HEK293 (cell line): Measurements from ENCODE around the gene SCAMP2.

Source experiments
- CTCF ChIA-PET: fragments of 350-600 bp; formaldehyde crosslinking; extraction: SDS; loops from one replicate; lab custom pipeline; 2021; ENCODE audit warnings: antibody characterized with exemption; lab: Yijun Ruan, JAX
- POLR2A ChIA-PET: fragments of 300-600 bp; formaldehyde crosslinking; extraction: SDS; loops from one replicate; lab custom pipeline; 2020; ENCODE audit warnings: antibody characterized with exemption, inconsistent platforms; lab: Yijun Ruan, JAX
- H3K27ac ChIP-seq: fragments of 200-500 bp; sonication (Bioruptor generic); 2 replicates; pipeline ENCODE4 v1.5.1; 2014; ENCODE audit warnings: low read depth, low read length, control low read depth, inconsistent platforms; ENCODE audit errors: extremely low read depth
- H3K36me3 ChIP-seq, 2 experiments: fragments of 200-500 bp in 1 of 2; sonication (Bioruptor generic) in 1 of 2; 1 replicate in 1 of 2; 2 replicates in 1 of 2; pipeline ENCODE4 v1.5.1; 2014 to 2017; ENCODE audit warnings: inconsistent platforms in 2 of 2, low read length in 2 of 2; ENCODE audit not compliant: control insufficient read depth in 2 of 2, insufficient read depth in 1 of 2
- H3K4me1 ChIP-seq: fragments of 200-500 bp; sonication (Bioruptor generic); 2 replicates; pipeline ENCODE4 v1.5.1; 2014; ENCODE audit warnings: mild to moderate bottlenecking, low read length, inconsistent platforms; ENCODE audit not compliant: control insufficient read depth, insufficient read depth
- H3K4me3 ChIP-seq: 2 replicates; pipeline ENCODE4 v1.5.1; 2011; ENCODE audit warnings: low read depth, mild to moderate bottlenecking, control low read depth, low read length, moderate library complexity
- H3K9me3 ChIP-seq: fragments of 200-500 bp; sonication (Bioruptor generic); 2 replicates; pipeline ENCODE4 v1.5.1; 2014; ENCODE audit warnings: low read depth, low read length, inconsistent platforms; ENCODE audit not compliant: control insufficient read depth, insufficient read depth
- GLI4 ChIP-seq: fragments of 450-650 bp; formaldehyde crosslinking; IDR thresholded peaks from 2 replicates; pipeline ENCODE4 v1.5.1; 2016; ENCODE audit warnings: missing biosample characterization, missing genetic modification characterization
- IKZF3 ChIP-seq: fragments of 450-650 bp; IDR thresholded peaks from 2 replicates; pipeline ENCODE4 v1.5.0; 2018; ENCODE audit warnings: missing biosample characterization, mild to moderate bottlenecking, missing genetic modification characterization, moderate library complexity
- KLF1 ChIP-seq: fragments of 450-650 bp; formaldehyde crosslinking; IDR thresholded peaks from 2 replicates; pipeline ENCODE4 v1.5.1; 2016; ENCODE audit warnings: missing biosample characterization, missing genetic modification characterization
- KLF10 ChIP-seq: fragments of 450-650 bp; IDR thresholded peaks from 2 replicates; pipeline ENCODE4 v1.5.1; 2018; ENCODE audit warnings: missing biosample characterization, mild to moderate bottlenecking, missing genetic modification characterization
- TCF7L2 ChIP-seq: IDR thresholded peaks from 2 replicates; pipeline ENCODE4 v1.6.1; 2011; ENCODE audit warnings: low read depth, mild to moderate bottlenecking, inconsistent platforms, low read length, moderate library complexity, borderline replicate concordance
- ZBTB21 ChIP-seq: fragments of 450-650 bp; formaldehyde crosslinking; IDR thresholded peaks from 2 replicates; pipeline ENCODE4 v1.5.1; 2017; ENCODE audit warnings: missing biosample characterization, missing genetic modification characterization
- ZNF155 ChIP-seq: fragments of 450-650 bp; formaldehyde crosslinking; IDR thresholded peaks from 2 replicates; pipeline ENCODE4 v1.5.1; 2016; ENCODE audit warnings: missing biosample characterization, missing genetic modification characterization
- ZNF157 ChIP-seq: fragments of 450-650 bp; formaldehyde crosslinking; IDR thresholded peaks from 2 replicates; pipeline ENCODE4 v1.5.1; 2016; ENCODE audit warnings: missing biosample characterization, missing genetic modification characterization
- ZNF350 ChIP-seq: fragments of 450-650 bp; formaldehyde crosslinking; IDR thresholded peaks from 2 replicates; pipeline ENCODE4 v1.5.0; 2017; ENCODE audit warnings: missing biosample characterization, mild to moderate bottlenecking, missing genetic modification characterization
- ZNF404 ChIP-seq: fragments of 450-650 bp; formaldehyde crosslinking; IDR thresholded peaks from 2 replicates; pipeline ENCODE4 v1.5.1; 2017; ENCODE audit warnings: missing biosample characterization, missing genetic modification characterization
- ZNF514 ChIP-seq: fragments of 450-650 bp; formaldehyde crosslinking; IDR thresholded peaks from 2 replicates; pipeline ENCODE4 v1.5.1; 2016; ENCODE audit warnings: missing biosample characterization, missing genetic modification characterization
- ZNF623 ChIP-seq: fragments of 450-650 bp; formaldehyde crosslinking; IDR thresholded peaks from 2 replicates; pipeline ENCODE4 v1.5.1; 2016; ENCODE audit warnings: missing biosample characterization, missing genetic modification characterization
- TF ChIP-seq, protein P1 (sequence below): fragments of 450-650 bp; formaldehyde crosslinking; IDR thresholded peaks from 2 replicates; pipeline ENCODE4 v1.5.1; 2017; ENCODE audit warnings: missing biosample characterization, missing genetic modification characterization
- TF ChIP-seq, protein P2 (sequence below): fragments of 450-650 bp; formaldehyde crosslinking; IDR thresholded peaks from 2 replicates; pipeline ENCODE4 v1.5.1; 2016; ENCODE audit warnings: missing biosample characterization, missing genetic modification characterization
- TF ChIP-seq, protein P3 (sequence below): fragments of 450-650 bp; formaldehyde crosslinking; IDR thresholded peaks from 2 replicates; pipeline ENCODE4 v1.5.1; 2016; ENCODE audit warnings: missing biosample characterization, missing genetic modification characterization
- TF ChIP-seq, protein P4 (sequence below): fragments of 450-650 bp; formaldehyde crosslinking; IDR thresholded peaks from 2 replicates; pipeline ENCODE4 v1.5.1; 2017; ENCODE audit warnings: missing biosample characterization, missing genetic modification characterization
- TF ChIP-seq, protein P5 (sequence below): fragments of 450-650 bp; formaldehyde crosslinking; IDR thresholded peaks from 2 replicates; pipeline ENCODE4 v1.5.1; 2016; ENCODE audit warnings: missing biosample characterization, missing genetic modification characterization
- TF ChIP-seq, protein P6 (sequence below): fragments of 450-650 bp; formaldehyde crosslinking; IDR thresholded peaks from 2 replicates; pipeline ENCODE4 v1.5.1; 2017; ENCODE audit warnings: missing biosample characterization, missing genetic modification characterization

SCAMP2 gene

DNA sequence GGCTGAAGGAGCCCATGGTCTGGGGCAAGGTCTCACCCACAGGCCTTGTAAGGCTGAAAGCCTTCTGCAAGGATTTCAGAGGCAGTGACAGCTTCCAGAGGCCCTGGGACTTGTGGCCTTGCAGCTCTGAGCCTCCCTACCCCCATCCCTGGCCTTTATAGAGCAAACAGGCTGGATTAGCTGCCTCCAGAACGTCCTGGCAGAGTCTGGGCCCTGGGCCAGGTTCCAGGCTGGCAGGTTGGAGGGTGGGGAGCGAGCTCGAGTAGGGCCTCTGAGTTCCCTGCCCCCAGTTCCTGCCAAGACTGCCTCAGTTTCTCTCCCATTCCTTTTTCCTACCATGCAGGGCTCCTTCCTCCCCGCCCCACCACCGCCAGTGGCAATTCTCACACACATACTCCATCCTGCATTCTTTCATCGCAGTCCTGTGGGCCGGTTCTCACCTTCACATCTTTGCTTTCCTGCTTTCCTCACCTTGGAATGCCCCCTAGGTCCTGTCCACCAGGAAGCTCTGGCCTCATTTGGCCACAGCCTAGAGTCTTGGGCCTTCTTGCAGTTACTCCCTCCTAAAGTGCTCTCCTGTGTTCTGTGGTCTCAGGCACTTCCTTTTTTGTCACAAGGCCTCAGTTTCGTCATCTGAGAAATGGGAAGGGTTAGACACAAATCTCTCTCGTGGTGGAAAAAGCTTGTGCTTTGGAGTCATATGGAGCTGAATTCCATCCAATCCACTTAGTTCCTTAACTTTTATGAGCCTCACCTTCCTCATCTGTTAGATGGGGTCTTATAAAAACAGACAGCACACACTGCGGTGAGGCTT, 57.8 kb downstream of the SCAMP2 start (continued):
- TF ChIP-seq, protein P1, sequence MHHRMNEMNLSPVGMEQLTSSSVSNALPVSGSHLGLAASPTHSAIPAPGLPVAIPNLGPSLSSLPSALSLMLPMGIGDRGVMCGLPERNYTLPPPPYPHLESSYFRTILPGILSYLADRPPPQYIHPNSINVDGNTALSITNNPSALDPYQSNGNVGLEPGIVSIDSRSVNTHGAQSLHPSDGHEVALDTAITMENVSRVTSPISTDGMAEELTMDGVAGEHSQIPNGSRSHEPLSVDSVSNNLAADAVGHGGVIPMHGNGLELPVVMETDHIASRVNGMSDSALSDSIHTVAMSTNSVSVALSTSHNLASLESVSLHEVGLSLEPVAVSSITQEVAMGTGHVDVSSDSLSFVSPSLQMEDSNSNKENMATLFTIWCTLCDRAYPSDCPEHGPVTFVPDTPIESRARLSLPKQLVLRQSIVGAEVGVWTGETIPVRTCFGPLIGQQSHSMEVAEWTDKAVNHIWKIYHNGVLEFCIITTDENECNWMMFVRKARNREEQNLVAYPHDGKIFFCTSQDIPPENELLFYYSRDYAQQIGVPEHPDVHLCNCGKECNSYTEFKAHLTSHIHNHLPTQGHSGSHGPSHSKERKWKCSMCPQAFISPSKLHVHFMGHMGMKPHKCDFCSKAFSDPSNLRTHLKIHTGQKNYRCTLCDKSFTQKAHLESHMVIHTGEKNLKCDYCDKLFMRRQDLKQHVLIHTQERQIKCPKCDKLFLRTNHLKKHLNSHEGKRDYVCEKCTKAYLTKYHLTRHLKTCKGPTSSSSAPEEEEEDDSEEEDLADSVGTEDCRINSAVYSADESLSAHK (tag by site-specific recombination) = no peak
- TF ChIP-seq TCF7L2 (no peak), IKZF3 (tag by site-specific recombination) (no peak), KLF10 (no peak)
- TF ChIP-seq, protein P2, sequence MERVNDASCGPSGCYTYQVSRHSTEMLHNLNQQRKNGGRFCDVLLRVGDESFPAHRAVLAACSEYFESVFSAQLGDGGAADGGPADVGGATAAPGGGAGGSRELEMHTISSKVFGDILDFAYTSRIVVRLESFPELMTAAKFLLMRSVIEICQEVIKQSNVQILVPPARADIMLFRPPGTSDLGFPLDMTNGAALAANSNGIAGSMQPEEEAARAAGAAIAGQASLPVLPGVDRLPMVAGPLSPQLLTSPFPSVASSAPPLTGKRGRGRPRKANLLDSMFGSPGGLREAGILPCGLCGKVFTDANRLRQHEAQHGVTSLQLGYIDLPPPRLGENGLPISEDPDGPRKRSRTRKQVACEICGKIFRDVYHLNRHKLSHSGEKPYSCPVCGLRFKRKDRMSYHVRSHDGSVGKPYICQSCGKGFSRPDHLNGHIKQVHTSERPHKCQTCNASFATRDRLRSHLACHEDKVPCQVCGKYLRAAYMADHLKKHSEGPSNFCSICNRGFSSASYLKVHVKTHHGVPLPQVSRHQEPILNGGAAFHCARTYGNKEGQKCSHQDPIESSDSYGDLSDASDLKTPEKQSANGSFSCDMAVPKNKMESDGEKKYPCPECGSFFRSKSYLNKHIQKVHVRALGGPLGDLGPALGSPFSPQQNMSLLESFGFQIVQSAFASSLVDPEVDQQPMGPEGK = 0 out of 2 replicates have a peak, but pooled peaks have one; percentile 22
- TF ChIP-seq, all 188 proteins: peak for 4

DNA sequence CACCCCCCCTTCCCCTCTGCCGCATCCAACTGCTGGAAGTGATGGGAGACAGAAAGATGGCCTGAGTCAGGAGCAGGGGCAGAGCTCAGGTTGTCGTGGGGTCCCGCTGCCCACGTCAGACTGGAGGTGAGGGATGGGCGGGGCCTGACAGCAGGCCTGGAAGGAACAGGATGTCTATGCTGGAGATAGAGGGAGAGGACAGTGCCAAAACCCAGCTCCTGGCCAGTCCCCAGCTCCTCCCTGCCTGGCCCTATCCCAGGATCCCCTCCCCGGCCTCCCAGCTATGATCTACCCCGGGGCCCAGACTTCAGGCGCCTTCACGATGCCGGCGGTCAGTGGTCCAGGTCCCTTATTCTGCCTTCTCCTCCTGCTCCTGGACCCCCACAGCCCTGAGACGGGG, 60.6 kb downstream of the SCAMP2 start, which contains the start of gene LMAN1L:
TSS of gene LMAN1L (plus strand) at position 303 of the 400 bp plus-strand sequence. CDS start at position 323, 20 bp downstream.
- ChIA-PET CTCF (interaction anchor here (0.8 to 7.1 kb wide), 2 partner anchors 21 to 42 kb away, joined by 4 to 65 read pairs; no protein-coding TSS in a partner anchor), POLR2A (interaction anchor here (0.6 kb wide), 1 partner anchor 13 kb away, joined by 3 read pairs; no protein-coding TSS in a partner anchor)
- no peak within 1 kb of the TSS for H3K4me3 ChIP-seq
- H3K27ac ChIP-seq = no peak within 1 kb of the TSS
- H3K9me3 ChIP-seq = no peaks in the 10 kb centered on the region
- no peaks in the 10 kb centered on the region for H3K36me3 ChIP-seq
- TF ChIP-seq, protein P3, sequence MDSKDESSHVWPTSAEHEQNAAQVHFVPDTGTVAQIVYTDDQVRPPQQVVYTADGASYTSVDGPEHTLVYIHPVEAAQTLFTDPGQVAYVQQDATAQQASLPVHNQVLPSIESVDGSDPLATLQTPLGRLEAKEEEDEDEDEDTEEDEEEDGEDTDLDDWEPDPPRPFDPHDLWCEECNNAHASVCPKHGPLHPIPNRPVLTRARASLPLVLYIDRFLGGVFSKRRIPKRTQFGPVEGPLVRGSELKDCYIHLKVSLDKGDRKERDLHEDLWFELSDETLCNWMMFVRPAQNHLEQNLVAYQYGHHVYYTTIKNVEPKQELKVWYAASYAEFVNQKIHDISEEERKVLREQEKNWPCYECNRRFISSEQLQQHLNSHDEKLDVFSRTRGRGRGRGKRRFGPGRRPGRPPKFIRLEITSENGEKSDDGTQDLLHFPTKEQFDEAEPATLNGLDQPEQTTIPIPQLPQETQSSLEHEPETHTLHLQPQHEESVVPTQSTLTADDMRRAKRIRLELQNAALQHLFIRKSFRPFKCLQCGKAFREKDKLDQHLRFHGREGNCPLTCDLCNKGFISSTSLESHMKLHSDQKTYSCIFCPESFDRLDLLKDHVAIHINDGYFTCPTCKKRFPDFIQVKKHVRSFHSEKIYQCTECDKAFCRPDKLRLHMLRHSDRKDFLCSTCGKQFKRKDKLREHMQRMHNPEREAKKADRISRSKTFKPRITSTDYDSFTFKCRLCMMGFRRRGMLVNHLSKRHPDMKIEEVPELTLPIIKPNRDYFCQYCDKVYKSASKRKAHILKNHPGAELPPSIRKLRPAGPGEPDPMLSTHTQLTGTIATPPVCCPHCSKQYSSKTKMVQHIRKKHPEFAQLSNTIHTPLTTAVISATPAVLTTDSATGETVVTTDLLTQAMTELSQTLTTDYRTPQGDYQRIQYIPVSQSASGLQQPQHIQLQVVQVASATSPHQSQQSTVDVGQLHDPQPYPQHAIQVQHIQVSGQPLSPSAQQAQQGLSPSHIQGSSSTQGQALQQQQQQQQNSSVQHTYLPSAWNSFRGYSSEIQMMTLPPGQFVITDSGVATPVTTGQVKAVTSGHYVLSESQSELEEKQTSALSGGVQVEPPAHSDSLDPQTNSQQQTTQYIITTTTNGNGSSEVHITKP (tag by site-specific recombination) = 0 out of 2 replicates have a peak, but pooled peaks have one; percentile 13
- TF ChIP-seq ZNF404 (tag by site-specific recombination) = no peak
- H3K4me1 ChIP-seq = no peaks in the 10 kb centered on the region

DNA sequence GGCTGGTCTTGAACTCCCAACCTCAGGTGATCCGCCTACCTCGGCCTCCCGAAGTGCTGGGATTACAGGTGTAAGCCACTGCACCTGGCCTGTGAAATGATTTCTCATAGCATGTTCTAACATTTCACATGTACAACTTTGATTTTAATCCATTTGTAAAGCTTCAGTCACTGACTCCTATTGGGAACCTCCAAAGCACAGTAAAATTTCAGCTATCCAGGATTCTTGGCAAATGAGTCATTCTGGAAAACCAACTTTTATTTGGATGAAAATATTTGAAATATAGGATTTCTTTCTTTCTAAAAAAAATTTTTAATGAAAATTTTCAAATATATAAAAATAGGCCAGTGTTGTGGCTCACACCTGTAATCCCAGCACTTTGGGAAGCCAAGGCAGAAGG, 63.2 kb downstream of the SCAMP2 start:
- Histone ChIP-seq H3K4me1 (no peaks in the 10 kb centered on the region), H3K27ac (no peak overlapping the region), H3K4me3 (no peak overlapping the region), H3K36me3 (no peaks in the 10 kb centered on the region; a peak in 1 of 3 replicates), H3K9me3 (no peaks in the 10 kb centered on the region)
- ChIA-PET CTCF (interaction anchor here (0.7 to 7.1 kb wide), 8 partner anchors 10 to 140 kb away, joined by 3 to 65 read pairs (median 4); no protein-coding TSS in a partner anchor), POLR2A (interaction anchor here (0.7 to 1.0 kb wide), 3 partner anchors 14 to 31 kb away, joined by 4 to 7 read pairs (median 4); no protein-coding TSS in a partner anchor)
- no peak for TF ChIP-seq ZNF514 (tag by site-specific recombination)
- TF ChIP-seq ZBTB21 (tag by site-specific recombination) = no peak
- TF ChIP-seq, protein P4, sequence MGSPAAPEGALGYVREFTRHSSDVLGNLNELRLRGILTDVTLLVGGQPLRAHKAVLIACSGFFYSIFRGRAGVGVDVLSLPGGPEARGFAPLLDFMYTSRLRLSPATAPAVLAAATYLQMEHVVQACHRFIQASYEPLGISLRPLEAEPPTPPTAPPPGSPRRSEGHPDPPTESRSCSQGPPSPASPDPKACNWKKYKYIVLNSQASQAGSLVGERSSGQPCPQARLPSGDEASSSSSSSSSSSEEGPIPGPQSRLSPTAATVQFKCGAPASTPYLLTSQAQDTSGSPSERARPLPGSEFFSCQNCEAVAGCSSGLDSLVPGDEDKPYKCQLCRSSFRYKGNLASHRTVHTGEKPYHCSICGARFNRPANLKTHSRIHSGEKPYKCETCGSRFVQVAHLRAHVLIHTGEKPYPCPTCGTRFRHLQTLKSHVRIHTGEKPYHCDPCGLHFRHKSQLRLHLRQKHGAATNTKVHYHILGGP (tag by site-specific recombination) = no peak
- no peak for TF ChIP-seq KLF1
- no peak for TF ChIP-seq ZNF350
- no peak for TF ChIP-seq ZNF157 (tag by site-specific recombination)
- TF ChIP-seq, protein P5, sequence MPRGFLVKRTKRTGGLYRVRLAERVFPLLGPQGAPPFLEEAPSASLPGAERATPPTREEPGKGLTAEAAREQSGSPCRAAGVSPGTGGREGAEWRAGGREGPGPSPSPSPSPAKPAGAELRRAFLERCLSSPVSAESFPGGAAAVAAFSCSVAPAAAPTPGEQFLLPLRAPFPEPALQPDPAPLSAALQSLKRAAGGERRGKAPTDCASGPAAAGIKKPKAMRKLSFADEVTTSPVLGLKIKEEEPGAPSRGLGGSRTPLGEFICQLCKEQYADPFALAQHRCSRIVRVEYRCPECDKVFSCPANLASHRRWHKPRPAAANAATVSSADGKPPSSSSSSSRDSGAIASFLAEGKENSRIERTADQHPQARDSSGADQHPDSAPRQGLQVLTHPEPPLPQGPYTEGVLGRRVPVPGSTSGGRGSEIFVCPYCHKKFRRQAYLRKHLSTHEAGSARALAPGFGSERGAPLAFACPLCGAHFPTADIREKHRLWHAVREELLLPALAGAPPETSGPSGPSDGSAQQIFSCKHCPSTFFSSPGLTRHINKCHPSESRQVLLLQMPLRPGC (tag by site-specific recombination) = no peak
- TF ChIP-seq, protein P6, sequence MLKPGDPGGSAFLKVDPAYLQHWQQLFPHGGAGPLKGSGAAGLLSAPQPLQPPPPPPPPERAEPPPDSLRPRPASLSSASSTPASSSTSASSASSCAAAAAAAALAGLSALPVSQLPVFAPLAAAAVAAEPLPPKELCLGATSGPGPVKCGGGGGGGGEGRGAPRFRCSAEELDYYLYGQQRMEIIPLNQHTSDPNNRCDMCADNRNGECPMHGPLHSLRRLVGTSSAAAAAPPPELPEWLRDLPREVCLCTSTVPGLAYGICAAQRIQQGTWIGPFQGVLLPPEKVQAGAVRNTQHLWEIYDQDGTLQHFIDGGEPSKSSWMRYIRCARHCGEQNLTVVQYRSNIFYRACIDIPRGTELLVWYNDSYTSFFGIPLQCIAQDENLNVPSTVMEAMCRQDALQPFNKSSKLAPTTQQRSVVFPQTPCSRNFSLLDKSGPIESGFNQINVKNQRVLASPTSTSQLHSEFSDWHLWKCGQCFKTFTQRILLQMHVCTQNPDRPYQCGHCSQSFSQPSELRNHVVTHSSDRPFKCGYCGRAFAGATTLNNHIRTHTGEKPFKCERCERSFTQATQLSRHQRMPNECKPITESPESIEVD (tag by site-specific recombination) = no peak
- no peak for TF ChIP-seq ZNF623
- TF ChIP-seq GLI4 = no peak
- TF ChIP-seq ZNF155 (tag by site-specific recombination) = no peak
- no peak for TF ChIP-seq IKZF3 (tag by site-specific recombination)
